Measurements from ENCODE around the gene MOGAT2. TPM values are rescaled to one million over a fixed set of nuclear protein-coding genes. Genes with fewer than 3 reads are reported as not detected.

Gene MOGAT2
- total and polyA plus RNA-seq, 2 of the 13 experiments (the other 11 are each of a cell fraction or from before 2014, with no cell fraction given), result 27.2 to 27.8 TPM

- TF ChIP-seq ZNF362 (CRISPR knock-in tag; IDR thresholded peaks at IDR 0.05; ENCODE audit: borderline replicate concordance) (no peak), THAP11 (CRISPR knock-in tag; IDR thresholded peaks at IDR 0.05) (no peak), FIP1L1 (IDR thresholded peaks at IDR 0.05; ENCODE audit: borderline replicate concordance, insufficient read depth, low read depth, low read length) (no peak), TBX2 (CRISPR knock-in tag; IDR thresholded peaks at IDR 0.05; ENCODE audit: borderline replicate concordance) (0 out of 2 replicates have a peak, but pooled peaks have one; percentile 56), AHR (CRISPR knock-in tag; IDR thresholded peaks at IDR 0.05) (no peak), CHD2 (IDR thresholded peaks at IDR 0.05; ENCODE audit: low read depth, low read length) (no peak), PPARG (CRISPR knock-in tag; conservative IDR thresholded peaks at IDR 0.05) (peak; percentile 89), PTBP1 (IDR thresholded peaks at IDR 0.05; ENCODE audit: low read depth, low read length, poor library complexity, severe bottlenecking) (no peak), SMAD9 (CRISPR knock-in tag; IDR thresholded peaks at IDR 0.05) (peak; percentile 25; the same call in 1 of the 2 replicates), SNAI1 (CRISPR knock-in tag; IDR thresholded peaks at IDR 0.05; ENCODE audit: borderline replicate concordance) (peak; percentile 94; the same call in 1 of the 2 replicates), FOXP1 (IDR thresholded peaks at IDR 0.05) (no peak), FOXP1 (CRISPR knock-in tag; IDR thresholded peaks at IDR 0.05) (no peak), ZNF782 (CRISPR knock-in tag; IDR thresholded peaks at IDR 0.05; ENCODE audit: borderline replicate concordance) (0 out of 2 replicates have a peak, but pooled peaks have one; percentile 54), KDM6A (CRISPR knock-in tag; IDR thresholded peaks at IDR 0.05; ENCODE audit: low read depth) (no peak), ELK4 (CRISPR knock-in tag; IDR thresholded peaks at IDR 0.05; ENCODE audit: borderline replicate concordance) (no peak), ZNF546 (CRISPR knock-in tag; conservative IDR thresholded peaks at IDR 0.05) (no peak), NPAS2 (CRISPR knock-in tag; IDR thresholded peaks at IDR 0.05; ENCODE audit: borderline replicate concordance) (no peak)
- TF ChIP-seq, protein P1, sequence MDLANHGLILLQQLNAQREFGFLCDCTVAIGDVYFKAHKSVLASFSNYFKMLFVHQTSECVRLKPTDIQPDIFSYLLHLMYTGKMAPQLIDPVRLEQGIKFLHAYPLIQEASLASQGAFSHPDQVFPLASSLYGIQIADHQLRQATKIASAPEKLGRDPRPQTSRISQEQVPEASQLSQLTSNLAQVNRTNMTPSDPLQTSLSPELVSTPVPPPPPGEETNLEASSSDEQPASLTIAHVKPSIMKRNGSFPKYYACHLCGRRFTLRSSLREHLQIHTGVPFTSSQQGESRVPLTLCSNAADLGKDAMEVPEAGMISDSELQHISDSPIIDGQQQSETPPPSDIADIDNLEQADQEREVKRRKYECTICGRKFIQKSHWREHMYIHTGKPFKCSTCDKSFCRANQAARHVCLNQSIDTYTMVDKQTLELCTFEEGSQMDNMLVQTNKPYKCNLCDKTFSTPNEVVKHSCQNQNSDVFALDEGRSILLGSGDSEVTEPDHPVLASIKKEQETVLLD (CRISPR knock-in tag; IDR thresholded peaks at IDR 0.05; ENCODE audit: low read depth), result no peak
- TF ChIP-seq, protein P2, sequence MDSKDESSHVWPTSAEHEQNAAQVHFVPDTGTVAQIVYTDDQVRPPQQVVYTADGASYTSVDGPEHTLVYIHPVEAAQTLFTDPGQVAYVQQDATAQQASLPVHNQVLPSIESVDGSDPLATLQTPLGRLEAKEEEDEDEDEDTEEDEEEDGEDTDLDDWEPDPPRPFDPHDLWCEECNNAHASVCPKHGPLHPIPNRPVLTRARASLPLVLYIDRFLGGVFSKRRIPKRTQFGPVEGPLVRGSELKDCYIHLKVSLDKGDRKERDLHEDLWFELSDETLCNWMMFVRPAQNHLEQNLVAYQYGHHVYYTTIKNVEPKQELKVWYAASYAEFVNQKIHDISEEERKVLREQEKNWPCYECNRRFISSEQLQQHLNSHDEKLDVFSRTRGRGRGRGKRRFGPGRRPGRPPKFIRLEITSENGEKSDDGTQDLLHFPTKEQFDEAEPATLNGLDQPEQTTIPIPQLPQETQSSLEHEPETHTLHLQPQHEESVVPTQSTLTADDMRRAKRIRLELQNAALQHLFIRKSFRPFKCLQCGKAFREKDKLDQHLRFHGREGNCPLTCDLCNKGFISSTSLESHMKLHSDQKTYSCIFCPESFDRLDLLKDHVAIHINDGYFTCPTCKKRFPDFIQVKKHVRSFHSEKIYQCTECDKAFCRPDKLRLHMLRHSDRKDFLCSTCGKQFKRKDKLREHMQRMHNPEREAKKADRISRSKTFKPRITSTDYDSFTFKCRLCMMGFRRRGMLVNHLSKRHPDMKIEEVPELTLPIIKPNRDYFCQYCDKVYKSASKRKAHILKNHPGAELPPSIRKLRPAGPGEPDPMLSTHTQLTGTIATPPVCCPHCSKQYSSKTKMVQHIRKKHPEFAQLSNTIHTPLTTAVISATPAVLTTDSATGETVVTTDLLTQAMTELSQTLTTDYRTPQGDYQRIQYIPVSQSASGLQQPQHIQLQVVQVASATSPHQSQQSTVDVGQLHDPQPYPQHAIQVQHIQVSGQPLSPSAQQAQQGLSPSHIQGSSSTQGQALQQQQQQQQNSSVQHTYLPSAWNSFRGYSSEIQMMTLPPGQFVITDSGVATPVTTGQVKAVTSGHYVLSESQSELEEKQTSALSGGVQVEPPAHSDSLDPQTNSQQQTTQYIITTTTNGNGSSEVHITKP (CRISPR knock-in tag; IDR thresholded peaks at IDR 0.05; ENCODE audit: low read depth), result no peak
- TF ChIP-seq, protein P3, sequence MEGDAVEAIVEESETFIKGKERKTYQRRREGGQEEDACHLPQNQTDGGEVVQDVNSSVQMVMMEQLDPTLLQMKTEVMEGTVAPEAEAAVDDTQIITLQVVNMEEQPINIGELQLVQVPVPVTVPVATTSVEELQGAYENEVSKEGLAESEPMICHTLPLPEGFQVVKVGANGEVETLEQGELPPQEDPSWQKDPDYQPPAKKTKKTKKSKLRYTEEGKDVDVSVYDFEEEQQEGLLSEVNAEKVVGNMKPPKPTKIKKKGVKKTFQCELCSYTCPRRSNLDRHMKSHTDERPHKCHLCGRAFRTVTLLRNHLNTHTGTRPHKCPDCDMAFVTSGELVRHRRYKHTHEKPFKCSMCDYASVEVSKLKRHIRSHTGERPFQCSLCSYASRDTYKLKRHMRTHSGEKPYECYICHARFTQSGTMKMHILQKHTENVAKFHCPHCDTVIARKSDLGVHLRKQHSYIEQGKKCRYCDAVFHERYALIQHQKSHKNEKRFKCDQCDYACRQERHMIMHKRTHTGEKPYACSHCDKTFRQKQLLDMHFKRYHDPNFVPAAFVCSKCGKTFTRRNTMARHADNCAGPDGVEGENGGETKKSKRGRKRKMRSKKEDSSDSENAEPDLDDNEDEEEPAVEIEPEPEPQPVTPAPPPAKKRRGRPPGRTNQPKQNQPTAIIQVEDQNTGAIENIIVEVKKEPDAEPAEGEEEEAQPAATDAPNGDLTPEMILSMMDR (CRISPR knock-in tag; IDR thresholded peaks at IDR 0.05), result 0 out of 2 replicates have a peak, but pooled peaks have one; percentile 6
Observed at GRCh38 chr11:75721852-75722668, 4.4 kb downstream of the MOGAT2 start (continued).
